H1 (cell line): ENCODE data around the gene ISM1. TPM values are rescaled to one million over a fixed set of nuclear protein-coding genes. Genes with fewer than 3 reads are reported as not detected.

Experiments used
- CTCF ChIA-PET: fragments of 300-600 bp; sonication (Branson Sonifier 250); formaldehyde crosslinking; loops from one replicate; lab custom pipeline; 2021; ENCODE audit not compliant: partially characterized antibody; lab: Charles Lee
- POLR2A ChIA-PET: fragments of 300-600 bp; sonication (Branson Sonifier 250); formaldehyde crosslinking; loops from one replicate; lab custom pipeline; 2021; ENCODE audit warnings: inconsistent platforms; ENCODE audit not compliant: partially characterized antibody; lab: Charles Lee
- DNase-seq, 2 experiments: peaks; one replicate each; pipeline versions ENCODE4 v3.0.0 to v3.0.0-alpha.2; 2010 to 2022; ENCODE audit warnings: low spot score in 2 of 2, low read depth in 1 of 2, mixed read lengths in 1 of 2
- FAIRE-seq: peaks from 2 replicates; lab custom pipeline; 2011; peaks lifted over from hg19 to GRCh38; lab: Jason Lieb, UNC
- H2AFZ ChIP-seq: 2 replicates; pipeline ENCODE4 v1.8.1; 2012; ENCODE audit warnings: low read length, inconsistent platforms
- H2AK5ac ChIP-seq: 2 replicates; pipeline ENCODE4 v1.6.1; 2013; ENCODE audit warnings: low read depth, low read length
- H2BK120ac ChIP-seq: replicated peaks from 2 replicates; pipeline ENCODE3; 2013; ENCODE audit warnings: low read depth, low read length, inconsistent platforms
- H2BK12ac ChIP-seq: 2 replicates; pipeline ENCODE4 v1.6.1; 2013; ENCODE audit warnings: low read depth, low read length
- H2BK15ac ChIP-seq: 2 replicates; pipeline ENCODE4 v1.6.1; 2013; ENCODE audit warnings: low read length
- H2BK20ac ChIP-seq: 2 replicates; pipeline ENCODE4 v1.6.1; 2013; ENCODE audit warnings: low read length
- H2BK5ac ChIP-seq: 2 replicates; pipeline ENCODE4 v1.6.1; 2013; ENCODE audit warnings: low read depth, low read length
- H3K14ac ChIP-seq: 2 replicates; pipeline ENCODE4 v1.6.1; 2013; ENCODE audit warnings: inconsistent platforms; ENCODE audit not compliant: insufficient read length
- H3K18ac ChIP-seq: 2 replicates; pipeline ENCODE4 v1.6.1; 2013; ENCODE audit warnings: low read length; ENCODE audit errors: extremely low read depth
- H3K23ac ChIP-seq: 2 replicates; pipeline ENCODE4 v1.6.1; 2013; ENCODE audit warnings: inconsistent platforms; ENCODE audit not compliant: insufficient read length
- H3K23me2 ChIP-seq: 2 replicates; pipeline ENCODE4 v1.6.1; 2013; ENCODE audit warnings: low read depth, low read length
- H3K27ac ChIP-seq: 2 replicates; pipeline ENCODE4 v1.6.1; 2011; ENCODE audit warnings: low read depth, low read length, inconsistent platforms
- H3K27me3 ChIP-seq, 4 experiments: replicated peaks in 1 of 4; 1 replicate in 1 of 4; 2 replicates in 3 of 4; pipeline versions ENCODE4 v1.6.1 to v1.8.1; 2011 to 2013; ENCODE audit warnings: low read length in 3 of 4, mild to moderate bottlenecking in 3 of 4, inconsistent platforms in 2 of 4, mixed read lengths in 2 of 4, moderate library complexity in 1 of 4; ENCODE audit not compliant: control insufficient read depth in 3 of 4, insufficient read depth in 3 of 4; ENCODE audit errors: extremely low read depth in 1 of 4
- H3K36me3 ChIP-seq, 4 experiments: 2 replicates each; pipeline versions ENCODE4 v1.6.1 to v1.8.1; 2011 to 2013; ENCODE audit warnings: mild to moderate bottlenecking in 4 of 4, low read length in 3 of 4, moderate library complexity in 2 of 4, control low read depth in 1 of 4, inconsistent platforms in 1 of 4; ENCODE audit not compliant: insufficient read depth in 4 of 4, control insufficient read depth in 2 of 4
- H3K4ac ChIP-seq: replicated peaks from 2 replicates; pipeline ENCODE3; 2013; ENCODE audit warnings: low read length, low read depth, mixed read lengths, inconsistent platforms; ENCODE audit not compliant: insufficient read length
- H3K4me1 ChIP-seq, 4 experiments: replicated peaks in 1 of 4; 1 replicate in 1 of 4; 2 replicates in 3 of 4; pipeline versions ENCODE4 v1.6.1 to v1.8.1; 2011 to 2013; ENCODE audit warnings: low read length in 3 of 4, inconsistent platforms in 2 of 4, mixed read lengths in 1 of 4; ENCODE audit not compliant: insufficient read depth in 4 of 4, control insufficient read depth in 3 of 4
- H3K4me2 ChIP-seq, 2 experiments: 2 replicates each; pipeline versions ENCODE4 v1.6.1 to v1.8.1; 2011 to 2013; ENCODE audit warnings: low read depth in 2 of 2, low read length in 2 of 2, control low read depth in 1 of 2, inconsistent platforms in 1 of 2, mild to moderate bottlenecking in 1 of 2; ENCODE audit not compliant: insufficient read depth in 1 of 2
- H3K4me3 ChIP-seq, 4 experiments: fragments of 200-600, 300-600 bp in 1 of 4; sonication (generic), shearing (Covaris generic), sonication (Bioruptor Twin) in 1 of 4; 2 replicates each; pipeline versions ENCODE4 v1.5.1 to v1.8.1; 2011 to 2016; ENCODE audit warnings: low read length in 4 of 4, low read depth in 3 of 4, control low read depth in 2 of 4, inconsistent platforms in 2 of 4, mild to moderate bottlenecking in 2 of 4, mixed read lengths in 1 of 4, moderate library complexity in 1 of 4; ENCODE audit not compliant: insufficient read depth in 2 of 4; ENCODE audit errors: extremely low read depth in 1 of 4
- H3K56ac ChIP-seq: replicated peaks from 2 replicates; pipeline ENCODE3; 2013; ENCODE audit warnings: low read depth, mild to moderate bottlenecking, mixed read lengths, low read length, inconsistent platforms; ENCODE audit not compliant: insufficient read length
- H3K79me1 ChIP-seq: 2 replicates; pipeline ENCODE4 v1.6.1; 2013; ENCODE audit warnings: low read depth, low read length, control low read depth
- H3K79me2 ChIP-seq, 2 experiments: 2 replicates each; pipeline versions ENCODE4 v1.6.1 to v1.8.1; 2012 to 2013; ENCODE audit warnings: low read length in 2 of 2, mild to moderate bottlenecking in 2 of 2, inconsistent platforms in 1 of 2; ENCODE audit not compliant: insufficient read depth in 2 of 2, control insufficient read depth in 1 of 2
- H3K9ac ChIP-seq, 4 experiments: replicated peaks in 1 of 4; 1 replicate in 1 of 4; 2 replicates in 3 of 4; pipeline versions ENCODE4 v1.6.1 to v1.8.1; 2011 to 2013; ENCODE audit warnings: low read depth in 3 of 4, low read length in 3 of 4, control low read depth in 2 of 4, mild to moderate bottlenecking in 2 of 4, moderate library complexity in 2 of 4, inconsistent platforms in 1 of 4; ENCODE audit errors: extremely low read depth in 1 of 4
- H3K9me3 ChIP-seq, 2 experiments: 2 replicates each; pipeline versions ENCODE4 v1.6.1 to v1.8.1; 2012 to 2013; ENCODE audit warnings: mild to moderate bottlenecking in 2 of 2, moderate library complexity in 2 of 2, control low read depth in 1 of 2, inconsistent platforms in 1 of 2, low read depth in 1 of 2, low read length in 1 of 2, mixed read lengths in 1 of 2; ENCODE audit not compliant: insufficient read depth in 2 of 2
- H4K20me1 ChIP-seq, 2 experiments: replicated peaks in 1 of 2; 2 replicates each; pipeline versions ENCODE3 to v1.8.1; 2011 to 2013; ENCODE audit warnings: inconsistent platforms in 2 of 2, low read length in 2 of 2, mild to moderate bottlenecking in 1 of 2; ENCODE audit not compliant: insufficient read depth in 2 of 2, control insufficient read depth in 1 of 2
- H4K5ac ChIP-seq: 2 replicates; pipeline ENCODE4 v1.6.1; 2013; ENCODE audit warnings: low read length, low read depth, mixed read lengths, inconsistent platforms; ENCODE audit not compliant: insufficient read length
- H4K8ac ChIP-seq: 2 replicates; pipeline ENCODE4 v1.8.0; 2013; ENCODE audit warnings: mild to moderate bottlenecking, moderate library complexity, low read length, inconsistent platforms; ENCODE audit not compliant: insufficient read depth; ENCODE audit errors: extremely low read depth
- H4K91ac ChIP-seq: replicated peaks from 2 replicates; pipeline ENCODE3; 2013; ENCODE audit warnings: low read length, mixed read lengths, inconsistent platforms; ENCODE audit not compliant: insufficient read length
- E2F6 ChIP-seq: IDR thresholded peaks from 2 replicates; pipeline ENCODE4 v1.6.1; 2012; ENCODE audit warnings: inconsistent platforms
- JUN ChIP-seq: IDR thresholded peaks from 2 replicates; pipeline ENCODE4 v1.6.1; 2011; ENCODE audit warnings: low read depth, mild to moderate bottlenecking, improper control_type of control experiment, low read length
- KDM1A ChIP-seq: fragments of 200-600, 300-600 bp; sonication (generic); IDR thresholded peaks from 2 replicates; pipeline ENCODE4 v1.7.1; 2016; ENCODE audit warnings: mild to moderate bottlenecking, low read length, borderline replicate concordance
- NANOG ChIP-seq: IDR thresholded peaks from 2 replicates; pipeline ENCODE4 v1.6.1; 2011; ENCODE audit warnings: low read length, low read depth, mild to moderate bottlenecking, inconsistent platforms; ENCODE audit not compliant: insufficient read depth, poor library complexity, severe bottlenecking
- RAD21 ChIP-seq, 2 experiments: IDR thresholded peaks in 1 of 2; conservative IDR thresholded peaks in 1 of 2; 2 replicates each; pipeline ENCODE4 v1.6.1; 2011; ENCODE audit warnings: low read depth in 2 of 2, low read length in 2 of 2, improper control_type of control experiment in 1 of 2, inconsistent platforms in 1 of 2, mild to moderate bottlenecking in 1 of 2, moderate library complexity in 1 of 2
- SAP30 ChIP-seq: fragments of 300-600 bp; sonication (generic); IDR thresholded peaks from 2 replicates; pipeline ENCODE4 v1.7.1; 2012; ENCODE audit warnings: low read length, moderate library complexity, mild to moderate bottlenecking, inconsistent platforms; ENCODE audit not compliant: insufficient read depth, insufficient replicate concordance
- SIN3A ChIP-seq, 2 experiments: IDR thresholded peaks in 1 of 2; conservative IDR thresholded peaks in 1 of 2; 2 replicates each; pipeline ENCODE4 v1.6.1; 2011 to 2012; ENCODE audit warnings: low read length in 2 of 2, improper control_type of control experiment in 1 of 2, low read depth in 1 of 2, mild to moderate bottlenecking in 1 of 2
- TEAD4 ChIP-seq: IDR thresholded peaks from 2 replicates; pipeline ENCODE4 v1.6.1; 2012; ENCODE audit warnings: low read depth, low read length, inconsistent platforms, mixed read lengths
- WGBS, 2 experiments: shearing (Covaris generic) in 1 of 2; methylation state at CpG; one replicate each; pipeline versions ENCODE4 v1.1.6 to v1.1.7; 2013 to 2015; ENCODE audit warnings: low lambda C conversion rate in 2 of 2, mixed read lengths in 2 of 2, inconsistent platforms in 1 of 2, low coverage in 1 of 2, missing lambda C conversion rate in 1 of 2; ENCODE audit not compliant: insufficient replicate concordance in 2 of 2, insufficient coverage in 1 of 2, insufficient read length in 1 of 2; ENCODE audit errors: extremely low coverage in 1 of 2, missing lambda C conversion rate in 1 of 2; 5-methylcytosine and 5-hydroxymethylcytosine counted together
- polyA plus RNA-seq, 7 experiments: library from polyadenylated mRNA; depleted of rRNA in 3 of 7; stranded (reverse) in 5 of 7; unstranded in 2 of 7; fragments of >200 nt in 5 of 7; fragments of 200-250 nt in 2 of 7; gene quantifications; 1 replicate in 5 of 7; 2 replicates in 1 of 7; 4 replicates in 1 of 7; pipeline versions ENCODE4 v1.2.1 to v1.2.3, GENCODE V29; 2011 to 2013; ENCODE audit warnings: missing spikeins in 2 of 7, mixed read lengths in 2 of 7
- total RNA-seq: library from RNA; stranded (reverse); fragmentation: NEBNext Ultra II Directional; extraction: Animal tissue kit (Norgen Biotek cat#: 25700); gene quantifications from 2 replicates; pipeline ENCODE4 v1.2.1, GENCODE V29; 2021

Gene ISM1
- total and polyA plus RNA-seq, 2 of the 8 experiments (the other 6 are each of a cell fraction or from before 2014, with no cell fraction given), result 0.62 to 0.97 TPM

- Histone ChIP-seq H3K4me1 (peaks cover 0 to 2% (median 0%) of the 10 kb centered on the region in 4 experiments; a peak in 1 of 7 replicates), H3K27me3 (no peaks in the 10 kb centered on the region), H3K18ac (no peak overlapping the region), H3K36me3 (no peaks in the 10 kb centered on the region), H2BK15ac (no peak overlapping the region), H3K23ac (no peak overlapping the region), H3K23me2 (no peaks in the 10 kb centered on the region), H2BK12ac (no peak overlapping the region), H3K27ac (no peak overlapping the region), H2AFZ (no peak overlapping the region), H2BK5ac (no peak overlapping the region), H3K9ac (no peak overlapping the region), H4K91ac (no peak overlapping the region), H3K9me3 (no peaks in the 10 kb centered on the region), H2AK5ac (no peak overlapping the region), H3K56ac (no peak overlapping the region), H4K5ac (no peak overlapping the region), H3K4ac (no peak overlapping the region), H2BK20ac (no peak overlapping the region), H3K4me3 (no peak overlapping the region), H2BK120ac (no peak overlapping the region), H4K8ac (no peak overlapping the region), H4K20me1 (no peaks in the 10 kb centered on the region), H3K14ac (no peak overlapping the region), H3K79me1 (no peaks in the 10 kb centered on the region), H3K4me2 (no peak overlapping the region), H3K79me2 (no peaks in the 10 kb centered on the region)
- POLR2A ChIA-PET, result no interaction called here
- no peak for FAIRE-seq
- CTCF ChIA-PET, result interaction anchor here (1.2 to 3.6 kb wide), 2 partner anchors 10 to 153 kb away, joined by 3 to 22 read pairs; no protein-coding TSS in a partner anchor
- WGBS, 2 experiments, result 96% methylated on average over 5 of the region's 5 CpGs; no CpG with 5 or more reads in 1 of the 2 experiments
- TF ChIP-seq SAP30, result no peak
- no peak for TF ChIP-seq JUN
- TF ChIP-seq E2F6, result no peak
- TF ChIP-seq RAD21 (IDR thresholded peaks at IDR 0.05 in 1 of 2, conservative IDR thresholded peaks at IDR 0.05 in 1 of 2; ENCODE audit: low read depth in 2 of 2, low read length in 2 of 2), result no peak
- TF ChIP-seq KDM1A, result no peak
- no peak for TF ChIP-seq NANOG
- no peak for TF ChIP-seq SIN3A (conservative IDR thresholded peaks at IDR 0.05 in 1 of 2, IDR thresholded peaks at IDR 0.05 in 1 of 2; ENCODE audit: low read depth in 1 of 2, low read length in 2 of 2)
- TF ChIP-seq TEAD4, result no peak
- no peak for DNase-seq
Observed at GRCh38 chr20:13263451-13263850, 42.4 kb downstream of the ISM1 start.
